Endodermal cell (in vitro differentiated cells): ENCODE data around the gene TNFRSF1A. TPM values are rescaled to one million over a fixed set of nuclear protein-coding genes. Genes with fewer than 3 reads are reported as not detected.

Experiments
- DNase-seq: peaks from one replicate; pipeline ENCODE4 v3.0.0-alpha.2; 2017
- H3K27ac ChIP-seq: 2 replicates; pipeline ENCODE4 v1.5.1; 2013; ENCODE audit warnings: mild to moderate bottlenecking, low read depth, low read length, moderate library complexity
- H3K27me3 ChIP-seq: 2 replicates; pipeline ENCODE4 v1.6.1; 2013; ENCODE audit warnings: mild to moderate bottlenecking, low read length, moderate library complexity; ENCODE audit not compliant: insufficient read depth, control insufficient read depth, poor library complexity, severe bottlenecking
- H3K36me3 ChIP-seq: 2 replicates; pipeline ENCODE4 v1.7.0; 2013; ENCODE audit warnings: mild to moderate bottlenecking, low read length, moderate library complexity; ENCODE audit not compliant: control insufficient read depth, insufficient read depth
- H3K4me1 ChIP-seq: one replicate; pipeline ENCODE4 v1.7.0; 2013; ENCODE audit warnings: low read length; ENCODE audit not compliant: control insufficient read depth, insufficient read depth
- H3K4me3 ChIP-seq: 2 replicates; pipeline ENCODE4 v1.5.1; 2013; ENCODE audit warnings: mild to moderate bottlenecking, low read length, moderate library complexity
- H3K9ac ChIP-seq: 2 replicates; pipeline ENCODE4 v1.6.1; 2013; ENCODE audit warnings: mild to moderate bottlenecking, low read length, moderate library complexity; ENCODE audit not compliant: poor library complexity, severe bottlenecking; ENCODE audit errors: extremely low read depth
- H3K9me3 ChIP-seq: 2 replicates; pipeline ENCODE4 v1.6.1; 2013; ENCODE audit warnings: mild to moderate bottlenecking, low read length, moderate library complexity; ENCODE audit not compliant: control insufficient read depth
- H3K27ac Mint-ChIP-seq: 2 replicates; pipeline ENCODE4 v1.8.0; 2020; ENCODE audit warnings: mixed read lengths
- H3K27me3 Mint-ChIP-seq: 2 replicates; pipeline ENCODE4 v1.8.0; 2021; ENCODE audit warnings: mild to moderate bottlenecking, mixed read lengths; ENCODE audit not compliant: insufficient read depth
- H3K36me3 Mint-ChIP-seq: 2 replicates; pipeline ENCODE4 v1.8.0; 2020; ENCODE audit warnings: low read depth, mixed read lengths
- H3K4me1 Mint-ChIP-seq: 2 replicates; pipeline ENCODE4 v1.8.0; 2020; ENCODE audit warnings: mixed read lengths
- H3K4me3 Mint-ChIP-seq: 2 replicates; pipeline ENCODE4 v1.8.0; 2020; ENCODE audit warnings: mild to moderate bottlenecking, moderate library complexity, mixed read lengths
- H3K9me3 Mint-ChIP-seq: 2 replicates; pipeline ENCODE4 v1.8.0; 2020; ENCODE audit warnings: mild to moderate bottlenecking, mixed read lengths
- CTCF ChIP-seq: fragments of 200-600 bp; sonication (generic); conservative IDR thresholded peaks from 2 replicates; pipeline ENCODE4 v1.5.0; 2021; ENCODE audit warnings: antibody characterized with exemption, mild to moderate bottlenecking
- WGBS, 2 experiments: methylation state at CpG; one replicate each; pipeline versions ENCODE4 v1.1.5 to v1.1.7; 2013; ENCODE audit warnings: missing lambda C conversion rate in 2 of 2, mixed read lengths in 1 of 2; ENCODE audit not compliant: insufficient coverage in 1 of 2, insufficient read length in 1 of 2; 5-methylcytosine and 5-hydroxymethylcytosine counted together
- total RNA-seq, 2 donors: library from RNA; stranded (reverse); fragmentation: NEBNext Ultra II Directional in 1 of 2; extraction: Animal tissue kit (Norgen Biotek cat#: 25700) in 1 of 2; gene quantifications; 2 replicates in 1 of 2; 3 replicates in 1 of 2; pipeline ENCODE4 v1.2.1, GENCODE V29; 2021

TNFRSF1A gene
- total RNA-seq, 2 donors from 2014 or later, result 43.2 to 86.2 TPM

- Histone ChIP-seq H3K9me3 (no peaks in the 10 kb centered on the region), H3K4me3 (no peak overlapping the region), H3K36me3 (no peaks in the 10 kb centered on the region), H3K4me1 (peaks cover 9% of the 10 kb centered on the region), H3K27ac (no peak overlapping the region), H3K9ac (no peak overlapping the region), H3K27me3 (peaks cover 12% of the 10 kb centered on the region)
- no peak for TF ChIP-seq CTCF
- Mint-ChIP-seq H3K4me1 (peaks cover 42% of the 10 kb centered on the region), H3K27me3 (peaks cover 32% of the 10 kb centered on the region), H3K36me3 (peaks cover 2% of the 10 kb centered on the region), H3K9me3 (no peaks in the 10 kb centered on the region), H3K4me3 (no peak overlapping the region), H3K27ac (no peak overlapping the region)
- DNase-seq, result no peak
- WGBS, 2 experiments, result 46 to 68% methylated on average over 3 to 7 of the region's 7 CpGs
These were observed 40.5 kb upstream of the TNFRSF1A start for GRCh38 chr12:6382371-6382770.

GRCh38 chr12:6380141-6381121, 38.6 kb upstream of the TNFRSF1A start:
- DNase-seq, result peak; percentile 63
- Mint-ChIP-seq H3K27ac (no peak overlapping the region), H3K36me3 (peaks cover 2% of the 10 kb centered on the region), H3K4me1 (peaks cover 60% of the 10 kb centered on the region), H3K4me3 (no peak overlapping the region), H3K9me3 (no peaks in the 10 kb centered on the region), H3K27me3 (peaks cover 29% of the 10 kb centered on the region)
- H3K36me3 ChIP-seq, result no peaks in the 10 kb centered on the region
- H3K9ac ChIP-seq, result no peak overlapping the region
- no peaks in the 10 kb centered on the region for H3K9me3 ChIP-seq
- no peak overlapping the region for H3K27ac ChIP-seq
- TF ChIP-seq CTCF, result no peak
- WGBS, 2 experiments, result 87% methylated on average over 5 to 14 of the region's 14 CpGs
- H3K4me3 ChIP-seq, result no peak overlapping the region
- peaks cover 12% of the 10 kb centered on the region for H3K27me3 ChIP-seq
- peaks cover 25% of the 10 kb centered on the region for H3K4me1 ChIP-seq

- no peak for DNase-seq
- Mint-ChIP-seq H3K36me3 (no peaks in the 10 kb centered on the region), H3K9me3 (no peaks in the 10 kb centered on the region), H3K4me3 (no peak overlapping the region), H3K27me3 (peaks cover 25% of the 10 kb centered on the region), H3K27ac (no peak overlapping the region), H3K4me1 (peaks cover 73% of the 10 kb centered on the region)
- no peak overlapping the region for H3K27ac ChIP-seq
- H3K4me1 ChIP-seq, result peaks cover 31% of the 10 kb centered on the region
- WGBS, 2 experiments, result 91 to 100% methylated on average over 6 to 12 of the region's 13 CpGs
- H3K4me3 ChIP-seq, result no peak overlapping the region
- no peak for TF ChIP-seq CTCF
- no peaks in the 10 kb centered on the region for H3K36me3 ChIP-seq
- no peaks in the 10 kb centered on the region for H3K9me3 ChIP-seq
- H3K27me3 ChIP-seq, result peaks cover 12% of the 10 kb centered on the region
- no peak overlapping the region for H3K9ac ChIP-seq
These were observed 37.0 kb upstream of the TNFRSF1A start for GRCh38 chr12:6378709-6379472.
